GM12878 (cell line): ENCODE results near the gene MAP2K7. TPM values are rescaled to one million over a fixed set of nuclear protein-coding genes. Genes with fewer than 3 reads are reported as not detected.

Experiments used
- ATAC-seq: fragments of 200-7000 bp; cut with Tn5 transposase; 3 replicates; pipeline ENCODE4 v1.9.1; 2020; ENCODE audit warnings: mild to moderate bottlenecking, moderate library complexity
- BruUV-seq: library from RNA; stranded (reverse); fragments of 400-500 nt; replicated peaks from 2 replicates; lab custom pipeline; 2021; lab: Mats Ljungman, UMichigan
- CTCF ChIA-PET: fragments of 300-600 bp; sonication (Branson Sonifier 250); formaldehyde crosslinking; extraction: SDS; loops from one replicate; lab custom pipeline; 2021; ENCODE audit warnings: inconsistent platforms; lab: Yijun Ruan, JAX
- POLR2A ChIA-PET: fragments of 350-600 bp; formaldehyde crosslinking; extraction: SDS; loops from one replicate; lab custom pipeline; 2021; ENCODE audit warnings: inconsistent platforms; lab: Charles Lee
- RAD21 ChIA-PET: fragments of 300-600 bp; sonication (Branson Sonifier 250); formaldehyde crosslinking; loops from one replicate; lab custom pipeline; 2023; ENCODE audit warnings: antibody characterized with exemption; ENCODE audit not compliant: unreplicated experiment; lab: Charles Lee
- SMC1A ChIA-PET: fragments of 300-600 bp; sonication (Branson Sonifier 250); formaldehyde crosslinking; loops from one replicate; lab custom pipeline; 2023; ENCODE audit not compliant: unreplicated experiment, uncharacterized antibody; lab: Charles Lee
- DNase-seq: peaks from one replicate; pipeline ENCODE4 v3.0.0-alpha.2; 2011; ENCODE audit warnings: low read depth, low spot score
- FAIRE-seq: peaks from 3 replicates; lab custom pipeline; 2011; peaks lifted over from hg19 to GRCh38; lab: Jason Lieb, UNC
- H2AFZ ChIP-seq: 2 replicates; pipeline ENCODE4 v1.6.0; 2011; ENCODE audit warnings: low read depth, low read length, control low read depth; ENCODE audit not compliant: control insufficient read depth
- H3K27ac ChIP-seq: 2 replicates; pipeline ENCODE4 v1.5.1; 2011; ENCODE audit warnings: control low read depth; ENCODE audit not compliant: control insufficient read depth, insufficient read depth
- H3K27me3 ChIP-seq, 2 experiments: replicated peaks in 1 of 2; 2 replicates each; pipeline versions ENCODE4 v1.6.0 to v1.6.1; 2011; ENCODE audit warnings: low read length in 1 of 2; ENCODE audit not compliant: control insufficient read depth in 2 of 2, insufficient read depth in 2 of 2
- H3K36me3 ChIP-seq, 2 experiments: 2 replicates each; pipeline ENCODE4 v1.5.1; 2011; ENCODE audit warnings: low read length in 1 of 2; ENCODE audit not compliant: control insufficient read depth in 2 of 2, insufficient read depth in 2 of 2
- H3K4me1 ChIP-seq: 2 replicates; pipeline ENCODE4 v1.6.1; 2011; ENCODE audit warnings: mild to moderate bottlenecking, low read length, moderate library complexity, mixed read lengths; ENCODE audit not compliant: control insufficient read depth, insufficient read depth
- H3K4me2 ChIP-seq: 2 replicates; pipeline ENCODE4 v1.6.0; 2011; ENCODE audit warnings: control low read depth; ENCODE audit not compliant: control insufficient read depth, insufficient read depth
- H3K4me3 ChIP-seq: fragments of 200-600 bp; sonication (generic); 2 replicates; pipeline ENCODE4 v1.5.1; 2016
- H3K79me2 ChIP-seq: 2 replicates; pipeline ENCODE4 v1.6.0; 2011; ENCODE audit warnings: low read length; ENCODE audit not compliant: control insufficient read depth, insufficient read depth
- H3K9ac ChIP-seq: 2 replicates; pipeline ENCODE4 v1.8.0; 2011; ENCODE audit warnings: low read length, control low read depth, mixed read lengths; ENCODE audit not compliant: control insufficient read depth, insufficient read depth
- H3K9me3 ChIP-seq: replicated peaks from 3 replicates; pipeline ENCODE4 v1.5.1; 2011; ENCODE audit warnings: mild to moderate bottlenecking, low read length; ENCODE audit not compliant: control insufficient read depth, insufficient read depth
- H4K20me1 ChIP-seq: 2 replicates; pipeline ENCODE4 v1.6.0; 2011; ENCODE audit not compliant: control insufficient read depth, insufficient read depth
- CBX5 ChIP-seq: sonication (generic); IDR thresholded peaks from 2 replicates; pipeline ENCODE4 v1.6.1; 2016; ENCODE audit warnings: low read depth, moderate library complexity, mild to moderate bottlenecking, inconsistent platforms
- ESRRA ChIP-seq: IDR thresholded peaks from 2 replicates; pipeline ENCODE4 v1.6.1; 2012; ENCODE audit warnings: mild to moderate bottlenecking, low read length, improper control_type of control experiment
- EZH2 ChIP-seq: IDR thresholded peaks from 2 replicates; pipeline ENCODE4 v1.6.1; 2012; ENCODE audit warnings: low read depth, mild to moderate bottlenecking, control low read depth, inconsistent platforms, low read length, borderline replicate concordance; ENCODE audit not compliant: control insufficient read depth
- FOS ChIP-seq: IDR thresholded peaks from 3 replicates; pipeline ENCODE4 v1.6.1; 2011; ENCODE audit warnings: borderline replicate concordance; ENCODE audit not compliant: insufficient read length; ENCODE audit errors: extremely low read depth
- JUND ChIP-seq: IDR thresholded peaks from 2 replicates; pipeline ENCODE4 v1.6.1; 2012; ENCODE audit warnings: low read depth, mild to moderate bottlenecking, low read length, improper control_type of control experiment, moderate library complexity
- KLF5 ChIP-seq: fragments of 450-650 bp; IDR thresholded peaks from 2 replicates; pipeline ENCODE4 v1.6.1; 2014; ENCODE audit warnings: mild to moderate bottlenecking; ENCODE audit not compliant: partially characterized antibody
- MEF2B ChIP-seq: fragments of 450-650 bp; IDR thresholded peaks from 2 replicates; pipeline ENCODE4 v1.6.1; 2018; ENCODE audit warnings: mild to moderate bottlenecking, moderate library complexity; ENCODE audit not compliant: partially characterized antibody, poor library complexity, severe bottlenecking
- PAX5 ChIP-seq: IDR thresholded peaks from 2 replicates; pipeline ENCODE4 v1.6.1; 2011; ENCODE audit warnings: low read depth, low read length, borderline replicate concordance
- SMAD1 ChIP-seq: fragments of 450-650 bp; IDR thresholded peaks from 2 replicates; pipeline ENCODE4 v1.6.1; 2018; ENCODE audit warnings: mild to moderate bottlenecking, low read depth; ENCODE audit not compliant: partially characterized antibody
- TAF1 ChIP-seq: IDR thresholded peaks from 2 replicates; pipeline ENCODE4 v1.6.1; 2011; ENCODE audit warnings: mild to moderate bottlenecking, low read depth, low read length, borderline replicate concordance
- ZBED1 ChIP-seq: IDR thresholded peaks from 2 replicates; pipeline ENCODE4 v1.6.1; 2016; ENCODE audit warnings: borderline replicate concordance
- WGBS: methylation state at CpG from one replicate; pipeline ENCODE4 v1.1.6; 2016; ENCODE audit warnings: low lambda C conversion rate; ENCODE audit not compliant: insufficient replicate concordance, insufficient coverage; ENCODE audit errors: missing lambda C conversion rate; 5-methylcytosine and 5-hydroxymethylcytosine counted together
- in situ Hi-C: fragments of 300-500 bp; cut with MboI; formaldehyde crosslinking; loops from 9 replicates; pipeline ENCODE4 v1.14.3; 2018; ENCODE audit warnings: mixed read lengths
- intact Hi-C: fragments of 100-400 bp; cut with micrococcal nuclease; formaldehyde crosslinking; loops from one replicate; pipeline ENCODE4 v1.14.2; 2022; ENCODE audit not compliant: unreplicated experiment
- polyA plus RNA-seq, 11 experiments: library from polyadenylated mRNA; depleted of rRNA in 4 of 11; unstranded in 6 of 11; stranded (reverse) in 5 of 11; fragments of >200 nt; fragmentation: Nextera tagmentation in 4 of 11; fragmentation: Illumina TruSeq in 1 of 11; extraction: Ambion mirVana in 4 of 11; extraction: Trizol in 1 of 11; gene quantifications; 1 replicate in 1 of 11; 2 replicates in 10 of 11; pipeline versions ENCODE4 v1.2.1 to v1.2.3, GENCODE V29; 2011 to 2016; ENCODE audit warnings: inconsistent platforms in 2 of 11, missing spikeins in 2 of 11, low read depth in 1 of 11
- total RNA-seq, 4 experiments: library from RNA; depleted of rRNA in 3 of 4; stranded (reverse); fragments of >200 nt in 3 of 4; fragmentation: Illumina TruSeq in 1 of 4; extraction: Trizol in 1 of 4; gene quantifications; 2 replicates each; pipeline versions ENCODE4 v1.2.1 to v1.2.3, GENCODE V29; 2013 to 2021
- TF ChIP-seq, protein P1 (sequence below): IDR thresholded peaks from 2 replicates; pipeline ENCODE4 v1.6.1; 2012; ENCODE audit warnings: low read depth, low read length, improper control_type of control experiment
- TF ChIP-seq, protein P2 (sequence below): IDR thresholded peaks from 2 replicates; pipeline ENCODE4 v1.6.1; 2011; ENCODE audit warnings: borderline replicate concordance, low read depth, mild to moderate bottlenecking, moderate library complexity, low read length; ENCODE audit not compliant: insufficient read depth, poor library complexity, severe bottlenecking
- TF ChIP-seq, protein P3 (sequence below): fragments of 450-650 bp; IDR thresholded peaks from 2 replicates; pipeline ENCODE4 v1.6.1; 2017; ENCODE audit warnings: mild to moderate bottlenecking, moderate library complexity

MAP2K7 gene
- total and polyA plus RNA-seq, 10 of the 15 experiments (the other 5 are each of a cell fraction or from before 2014, with no cell fraction given) = 0.34 to 32.2 (median 6.7) TPM

DNA sequence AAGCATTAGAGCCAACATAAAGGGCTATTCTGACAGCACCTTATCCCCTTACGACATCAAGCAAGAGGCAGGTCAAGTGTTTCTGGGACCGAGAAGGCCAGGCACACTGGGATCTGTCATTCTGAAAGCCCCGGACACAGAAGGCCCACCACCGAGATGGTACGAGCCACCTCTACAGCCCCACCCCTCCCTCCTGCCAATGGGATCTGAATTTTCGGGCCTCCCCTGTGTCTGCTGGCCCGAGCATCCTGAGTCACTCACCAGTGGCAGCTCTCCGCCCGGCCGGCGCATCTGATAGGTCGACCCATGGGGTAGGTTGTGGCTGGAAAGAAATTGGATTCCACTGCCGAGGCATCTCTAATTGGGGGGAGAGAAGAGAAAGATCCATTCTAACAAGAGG lies 37.2 kb downstream of the MAP2K7 start (continued):
- no peak for TF ChIP-seq FOS
- TF ChIP-seq ZBED1 = no peak
- TF ChIP-seq CBX5 = no peak
- no peak for TF ChIP-seq PAX5
- TF ChIP-seq, protein P1, sequence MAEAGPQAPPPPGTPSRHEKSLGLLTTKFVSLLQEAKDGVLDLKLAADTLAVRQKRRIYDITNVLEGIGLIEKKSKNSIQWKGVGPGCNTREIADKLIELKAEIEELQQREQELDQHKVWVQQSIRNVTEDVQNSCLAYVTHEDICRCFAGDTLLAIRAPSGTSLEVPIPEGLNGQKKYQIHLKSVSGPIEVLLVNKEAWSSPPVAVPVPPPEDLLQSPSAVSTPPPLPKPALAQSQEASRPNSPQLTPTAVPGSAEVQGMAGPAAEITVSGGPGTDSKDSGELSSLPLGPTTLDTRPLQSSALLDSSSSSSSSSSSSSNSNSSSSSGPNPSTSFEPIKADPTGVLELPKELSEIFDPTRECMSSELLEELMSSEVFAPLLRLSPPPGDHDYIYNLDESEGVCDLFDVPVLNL = no peak
- TF ChIP-seq JUND = no peak

DNA sequence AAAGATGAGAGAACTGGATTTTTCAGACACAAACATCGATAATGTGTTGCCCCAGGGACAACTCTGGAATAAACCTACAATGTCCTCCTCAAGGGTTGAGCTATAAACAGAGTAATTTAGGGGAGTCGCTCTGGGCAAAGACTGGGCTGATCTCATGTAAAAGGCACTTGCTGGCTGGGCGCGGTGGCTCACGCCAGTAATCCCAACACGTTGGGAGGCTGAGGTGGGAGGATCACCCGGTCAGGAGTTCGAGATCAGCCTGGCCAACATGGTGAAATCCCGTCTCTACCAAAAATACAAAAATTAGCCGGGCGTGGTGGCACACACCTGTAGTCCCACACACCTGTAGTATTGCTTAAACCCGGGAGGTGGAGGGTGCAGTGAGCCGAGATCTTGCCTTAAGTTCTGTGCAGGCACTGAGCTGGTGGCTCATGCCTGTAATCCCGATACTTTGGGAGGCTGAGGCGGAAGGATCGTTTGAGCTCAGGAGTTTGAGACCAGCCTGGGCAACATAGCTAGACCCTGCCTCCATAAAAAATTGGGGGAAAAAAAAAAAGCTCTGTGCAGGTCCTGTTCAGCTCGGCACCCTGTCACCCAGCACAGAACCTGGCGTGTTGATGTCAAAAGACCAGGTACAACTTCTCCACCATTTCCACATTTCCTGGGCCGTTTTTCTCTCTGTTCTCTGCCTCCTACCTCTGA lies 38.4 kb downstream of the MAP2K7 start:
- Histone ChIP-seq H2AFZ (no peak overlapping the region), H4K20me1 (no peaks in the 10 kb centered on the region), H3K9me3 (no peaks in the 10 kb centered on the region), H3K4me3 (peak overlapping the region; percentile 89; the same call in 1 of the 2 replicates), H3K4me1 (peaks cover 7% of the 10 kb centered on the region), H3K9ac (peak overlapping the region; percentile 80), H3K27me3 (no peaks in the 10 kb centered on the region), H3K27ac (no peak overlapping the region), H3K36me3 (peaks cover 2 to 12% of the 10 kb centered on the region in 2 experiments; a peak in 3 of 4 replicates), H3K4me2 (peak overlapping the region; percentile 58), H3K79me2 (peaks cover 23% of the 10 kb centered on the region)
- FAIRE-seq (no peak), DNase-seq (no peak), ATAC-seq (no peak)
- POLR2A ChIA-PET = no interaction called here
- RAD21 ChIA-PET = no interaction called here
- intact Hi-C loops (loop anchor here (10.0 kb wide), 1 partner anchor 213 kb away; no protein-coding TSS in a partner anchor), in situ Hi-C loops (loop anchor here (10.0 kb wide), 1 partner anchor 313 kb away; no protein-coding TSS in a partner anchor)
- no TSS peak for BruUV-seq
- CTCF ChIA-PET = interaction anchor here (0.8 to 4.3 kb wide), 3 partner anchors 12 to 29 kb away, joined by 3 to 44 read pairs (median 3); partner anchors contain the start of gene SNAPC2
- SMC1A ChIA-PET = interaction anchor here (1.0 kb wide), 1 partner anchor 13 kb away, joined by 3 read pairs; no protein-coding TSS in a partner anchor
- WGBS = 93% methylated on average over 18 of the region's 19 CpGs
- TF ChIP-seq MEF2B (no peak), ESRRA (no peak), SMAD1 (no peak), EZH2 (no peak), KLF5 (no peak), TAF1 (no peak)
- TF ChIP-seq, protein P2, sequence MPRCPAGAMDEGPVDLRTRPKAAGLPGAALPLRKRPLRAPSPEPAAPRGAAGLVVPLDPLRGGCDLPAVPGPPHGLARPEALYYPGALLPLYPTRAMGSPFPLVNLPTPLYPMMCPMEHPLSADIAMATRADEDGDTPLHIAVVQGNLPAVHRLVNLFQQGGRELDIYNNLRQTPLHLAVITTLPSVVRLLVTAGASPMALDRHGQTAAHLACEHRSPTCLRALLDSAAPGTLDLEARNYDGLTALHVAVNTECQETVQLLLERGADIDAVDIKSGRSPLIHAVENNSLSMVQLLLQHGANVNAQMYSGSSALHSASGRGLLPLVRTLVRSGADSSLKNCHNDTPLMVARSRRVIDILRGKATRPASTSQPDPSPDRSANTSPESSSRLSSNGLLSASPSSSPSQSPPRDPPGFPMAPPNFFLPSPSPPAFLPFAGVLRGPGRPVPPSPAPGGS = no peak
- TF ChIP-seq, protein P3, sequence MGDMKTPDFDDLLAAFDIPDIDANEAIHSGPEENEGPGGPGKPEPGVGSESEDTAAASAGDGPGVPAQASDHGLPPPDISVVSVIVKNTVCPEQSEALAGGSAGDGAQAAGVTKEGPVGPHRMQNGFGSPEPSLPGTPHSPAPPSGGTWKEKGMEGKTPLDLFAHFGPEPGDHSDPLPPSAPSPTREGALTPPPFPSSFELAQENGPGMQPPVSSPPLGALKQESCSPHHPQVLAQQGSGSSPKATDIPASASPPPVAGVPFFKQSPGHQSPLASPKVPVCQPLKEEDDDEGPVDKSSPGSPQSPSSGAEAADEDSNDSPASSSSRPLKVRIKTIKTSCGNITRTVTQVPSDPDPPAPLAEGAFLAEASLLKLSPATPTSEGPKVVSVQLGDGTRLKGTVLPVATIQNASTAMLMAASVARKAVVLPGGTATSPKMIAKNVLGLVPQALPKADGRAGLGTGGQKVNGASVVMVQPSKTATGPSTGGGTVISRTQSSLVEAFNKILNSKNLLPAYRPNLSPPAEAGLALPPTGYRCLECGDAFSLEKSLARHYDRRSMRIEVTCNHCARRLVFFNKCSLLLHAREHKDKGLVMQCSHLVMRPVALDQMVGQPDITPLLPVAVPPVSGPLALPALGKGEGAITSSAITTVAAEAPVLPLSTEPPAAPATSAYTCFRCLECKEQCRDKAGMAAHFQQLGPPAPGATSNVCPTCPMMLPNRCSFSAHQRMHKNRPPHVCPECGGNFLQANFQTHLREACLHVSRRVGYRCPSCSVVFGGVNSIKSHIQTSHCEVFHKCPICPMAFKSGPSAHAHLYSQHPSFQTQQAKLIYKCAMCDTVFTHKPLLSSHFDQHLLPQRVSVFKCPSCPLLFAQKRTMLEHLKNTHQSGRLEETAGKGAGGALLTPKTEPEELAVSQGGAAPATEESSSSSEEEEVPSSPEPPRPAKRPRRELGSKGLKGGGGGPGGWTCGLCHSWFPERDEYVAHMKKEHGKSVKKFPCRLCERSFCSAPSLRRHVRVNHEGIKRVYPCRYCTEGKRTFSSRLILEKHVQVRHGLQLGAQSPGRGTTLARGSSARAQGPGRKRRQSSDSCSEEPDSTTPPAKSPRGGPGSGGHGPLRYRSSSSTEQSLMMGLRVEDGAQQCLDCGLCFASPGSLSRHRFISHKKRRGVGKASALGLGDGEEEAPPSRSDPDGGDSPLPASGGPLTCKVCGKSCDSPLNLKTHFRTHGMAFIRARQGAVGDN = no peak
